ENCODE results near the gene BACH2. TPM values are rescaled to one million over a fixed set of nuclear protein-coding genes. Genes with fewer than 3 reads are reported as not detected.

Gene BACH2
- polyA plus RNA-seq, 2 of the 4 experiments (the other 2 are of a cell fraction): 0.01 to 0.36 TPM

DNA sequence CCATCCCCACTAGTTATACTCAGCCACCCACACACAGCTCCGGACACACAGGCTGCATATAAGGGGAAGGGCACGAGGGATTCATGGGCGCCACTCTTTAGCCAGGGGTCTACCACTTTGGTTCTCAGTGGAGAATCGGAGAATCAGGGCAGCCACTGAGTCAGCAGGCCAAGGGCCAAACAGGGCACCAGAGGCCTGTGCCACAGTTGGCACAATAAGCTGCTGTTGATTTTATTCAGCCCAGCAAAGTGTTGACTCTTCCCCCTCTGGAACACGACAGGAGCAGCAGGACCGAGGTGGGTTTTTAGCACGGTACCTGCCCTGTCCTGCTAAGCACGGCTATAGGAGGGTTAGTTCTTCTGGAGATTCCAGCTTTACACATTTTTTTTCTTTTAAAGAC is 354.0 kb downstream of the BACH2 start:
- POLR2A ChIA-PET: no interaction called here
- H3K9me3 ChIP-seq: peaks cover 6% of the 10 kb centered on the region; the same call in 1 of the 3 replicates
- CTCF ChIA-PET: interaction anchor here (0.6 to 6.6 kb wide), 3 partner anchors 156 to 538 kb away, joined by 3 to 62 read pairs (median 3); no protein-coding TSS in a partner anchor
- H3K4me2 ChIP-seq: no peak overlapping the region
- DNase-seq (ENCODE audit: low read depth in 1 of 2, low spot score in 1 of 2): no peak
- H3K4me1 ChIP-seq: no peaks in the 10 kb centered on the region; the same call in 2 of the 3 replicates
- no peak for FAIRE-seq
- ATAC-seq: no peak
- TF ChIP-seq JUNB (IDR thresholded peaks at IDR 0.05) (no peak), EHF (CRISPR knock-in tag; IDR thresholded peaks at IDR 0.05) (no peak), TP53 (CRISPR knock-in tag; IDR thresholded peaks at IDR 0.05) (no peak), HOXB5 (CRISPR knock-in tag; IDR thresholded peaks at IDR 0.05) (no peak), CEBPB (IDR thresholded peaks at IDR 0.05) (no peak)
- H3K4me3 ChIP-seq: no peak overlapping the region
- no peak overlapping the region; a peak in 1 of 6 replicates for H3K27ac ChIP-seq
- WGBS (ENCODE audit: missing lambda C conversion rate): 81% methylated on average over 8 of the region's 8 CpGs

DNA sequence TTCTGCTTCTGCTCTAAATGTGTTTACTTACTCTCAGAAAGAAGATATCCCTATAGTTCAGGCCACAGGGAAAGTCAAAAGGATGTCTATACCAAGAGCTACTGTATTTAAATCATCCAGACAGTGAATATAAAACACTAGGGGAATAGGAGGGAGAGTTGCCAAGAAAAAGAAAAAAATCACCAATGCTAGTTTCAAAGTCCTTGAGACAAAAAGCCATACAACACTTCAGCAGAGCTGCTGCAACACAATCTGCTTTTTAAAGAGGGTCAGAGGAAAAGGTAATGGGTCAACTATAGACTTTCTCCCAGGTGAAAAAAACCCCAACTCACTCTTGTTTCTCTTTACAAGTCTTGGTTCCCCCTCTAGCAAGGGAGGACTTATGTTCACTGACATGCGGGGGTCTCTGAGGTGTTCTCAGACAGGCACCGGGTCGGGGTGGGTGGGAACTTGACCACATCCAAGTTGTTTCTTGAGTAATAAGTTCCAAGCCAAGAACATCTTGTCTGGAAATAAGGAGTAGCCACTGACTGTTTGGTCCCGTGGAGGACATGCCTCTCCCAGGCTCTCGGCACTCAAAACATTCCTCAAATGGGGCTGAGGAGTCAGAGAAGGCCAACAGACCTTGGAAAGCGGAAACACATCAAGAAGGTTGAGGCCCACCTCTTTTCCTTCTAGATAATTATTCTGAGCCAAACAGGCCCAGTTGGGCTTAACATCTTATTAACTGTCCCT is 354.7 kb downstream of the BACH2 start:
- H3K4me2 ChIP-seq: no peak overlapping the region
- H3K4me1 ChIP-seq: no peaks in the 10 kb centered on the region; the same call in 2 of the 3 replicates
- H3K4me3 ChIP-seq: no peak overlapping the region
- FAIRE-seq: no peak
- ATAC-seq: no peak
- POLR2A ChIA-PET: no interaction called here
- TF ChIP-seq CHD4 (IDR thresholded peaks at IDR 0.05; ENCODE audit: borderline replicate concordance): no peak
- no peak for TF ChIP-seq JUNB (IDR thresholded peaks at IDR 0.05)
- no peak for TF ChIP-seq PHF8 (IDR thresholded peaks at IDR 0.05; ENCODE audit: borderline replicate concordance, low read depth)
- no peak for TF ChIP-seq CBX8 (IDR thresholded peaks at IDR 0.05)
- no peak for TF ChIP-seq ZFP36 (IDR thresholded peaks at IDR 0.05; ENCODE audit: borderline replicate concordance, partially characterized antibody)
- TF ChIP-seq HOXB13 (CRISPR knock-in tag; IDR thresholded peaks at IDR 0.05; ENCODE audit: low read depth): no peak
- TF ChIP-seq, protein P1, sequence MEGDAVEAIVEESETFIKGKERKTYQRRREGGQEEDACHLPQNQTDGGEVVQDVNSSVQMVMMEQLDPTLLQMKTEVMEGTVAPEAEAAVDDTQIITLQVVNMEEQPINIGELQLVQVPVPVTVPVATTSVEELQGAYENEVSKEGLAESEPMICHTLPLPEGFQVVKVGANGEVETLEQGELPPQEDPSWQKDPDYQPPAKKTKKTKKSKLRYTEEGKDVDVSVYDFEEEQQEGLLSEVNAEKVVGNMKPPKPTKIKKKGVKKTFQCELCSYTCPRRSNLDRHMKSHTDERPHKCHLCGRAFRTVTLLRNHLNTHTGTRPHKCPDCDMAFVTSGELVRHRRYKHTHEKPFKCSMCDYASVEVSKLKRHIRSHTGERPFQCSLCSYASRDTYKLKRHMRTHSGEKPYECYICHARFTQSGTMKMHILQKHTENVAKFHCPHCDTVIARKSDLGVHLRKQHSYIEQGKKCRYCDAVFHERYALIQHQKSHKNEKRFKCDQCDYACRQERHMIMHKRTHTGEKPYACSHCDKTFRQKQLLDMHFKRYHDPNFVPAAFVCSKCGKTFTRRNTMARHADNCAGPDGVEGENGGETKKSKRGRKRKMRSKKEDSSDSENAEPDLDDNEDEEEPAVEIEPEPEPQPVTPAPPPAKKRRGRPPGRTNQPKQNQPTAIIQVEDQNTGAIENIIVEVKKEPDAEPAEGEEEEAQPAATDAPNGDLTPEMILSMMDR (IDR thresholded peaks at IDR 0.05): no peak
- 74% methylated on average over 4 of the region's 6 CpGs for WGBS (ENCODE audit: missing lambda C conversion rate)
- peaks cover 6% of the 10 kb centered on the region; the same call in 1 of the 3 replicates for H3K9me3 ChIP-seq
- no peak for DNase-seq (ENCODE audit: low read depth in 1 of 2, low spot score in 1 of 2)
- H3K27ac ChIP-seq: no peak overlapping the region; a peak in 1 of 6 replicates
- CTCF ChIA-PET: interaction anchor here (1.7 to 6.6 kb wide), 7 partner anchors 11 to 549 kb away, joined by 3 to 62 read pairs (median 15); no protein-coding TSS in a partner anchor

DNA sequence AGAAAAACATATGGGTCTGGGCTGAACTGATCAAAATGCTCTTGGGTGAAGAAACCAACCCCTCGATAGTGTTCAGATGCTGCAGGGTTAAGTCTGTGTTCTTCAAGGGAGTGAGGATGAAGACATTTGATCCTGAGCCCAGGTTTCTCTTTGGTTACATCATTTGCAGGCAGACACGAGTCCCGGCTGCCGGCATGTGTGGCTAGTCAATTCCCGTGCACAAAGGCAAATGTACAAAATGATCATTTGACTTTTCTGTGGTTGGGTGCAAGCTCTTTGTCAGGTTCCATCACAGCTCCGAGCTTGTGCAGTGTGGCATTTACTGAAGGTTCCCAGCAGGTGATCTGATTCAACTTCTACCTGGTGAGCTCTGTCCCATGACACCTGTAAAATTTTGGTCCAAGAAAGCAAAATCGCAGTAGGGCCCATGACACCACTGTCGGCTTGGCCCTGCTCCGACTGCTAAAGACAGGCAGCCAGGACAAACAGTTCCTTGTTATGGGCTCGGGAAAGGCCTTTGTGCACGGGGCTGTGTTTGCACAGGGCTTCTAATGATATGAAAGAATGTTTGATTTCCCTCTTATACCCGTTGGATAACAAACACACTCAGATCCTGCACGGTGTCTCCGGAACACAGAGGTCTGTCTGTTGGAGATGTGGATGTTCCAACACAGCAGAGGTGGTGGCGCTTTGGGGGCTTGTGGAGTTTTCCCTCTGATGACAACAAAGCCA is 355.4 kb downstream of the BACH2 start:
- ChIA-PET POLR2A (interaction anchor here (1.1 kb wide), 1 partner anchor 538 kb away, joined by 8 read pairs; no protein-coding TSS in a partner anchor), CTCF (interaction anchor here (0.6 to 6.6 kb wide), 44 partner anchors 7 to 637 kb away, joined by 3 to 62 read pairs (median 4); no protein-coding TSS in a partner anchor)
- DNase-seq (ENCODE audit: low read depth in 1 of 2, low spot score in 1 of 2): no peak
- no peaks in the 10 kb centered on the region; the same call in 2 of the 3 replicates for H3K4me1 ChIP-seq
- WGBS (ENCODE audit: missing lambda C conversion rate): 44% methylated on average over 15 of the region's 15 CpGs
- H3K4me3 ChIP-seq: no peak overlapping the region
- TF ChIP-seq FOSB (CRISPR knock-in tag; IDR thresholded peaks at IDR 0.05): no peak
- no peak for TF ChIP-seq FOXS1 (CRISPR knock-in tag; IDR thresholded peaks at IDR 0.05)
- no peak for TF ChIP-seq CBX2 (IDR thresholded peaks at IDR 0.05; ENCODE audit: borderline replicate concordance, low read depth)
- TF ChIP-seq HDAC2 (IDR thresholded peaks at IDR 0.05): no peak
- TF ChIP-seq HOXB13 (CRISPR knock-in tag; IDR thresholded peaks at IDR 0.05; ENCODE audit: low read depth): no peak
- TF ChIP-seq NFE2L2 (conservative IDR thresholded peaks at IDR 0.05; ENCODE audit: low read length): no peak
- no peak for TF ChIP-seq SREBF2 (IDR thresholded peaks at IDR 0.05)
- TF ChIP-seq, protein P2, sequence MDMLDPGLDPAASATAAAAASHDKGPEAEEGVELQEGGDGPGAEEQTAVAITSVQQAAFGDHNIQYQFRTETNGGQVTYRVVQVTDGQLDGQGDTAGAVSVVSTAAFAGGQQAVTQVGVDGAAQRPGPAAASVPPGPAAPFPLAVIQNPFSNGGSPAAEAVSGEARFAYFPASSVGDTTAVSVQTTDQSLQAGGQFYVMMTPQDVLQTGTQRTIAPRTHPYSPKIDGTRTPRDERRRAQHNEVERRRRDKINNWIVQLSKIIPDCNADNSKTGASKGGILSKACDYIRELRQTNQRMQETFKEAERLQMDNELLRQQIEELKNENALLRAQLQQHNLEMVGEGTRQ (IDR thresholded peaks at IDR 0.05): no peak
- TF ChIP-seq HEYL (CRISPR knock-in tag; IDR thresholded peaks at IDR 0.05): no peak
- TF ChIP-seq, protein P3, sequence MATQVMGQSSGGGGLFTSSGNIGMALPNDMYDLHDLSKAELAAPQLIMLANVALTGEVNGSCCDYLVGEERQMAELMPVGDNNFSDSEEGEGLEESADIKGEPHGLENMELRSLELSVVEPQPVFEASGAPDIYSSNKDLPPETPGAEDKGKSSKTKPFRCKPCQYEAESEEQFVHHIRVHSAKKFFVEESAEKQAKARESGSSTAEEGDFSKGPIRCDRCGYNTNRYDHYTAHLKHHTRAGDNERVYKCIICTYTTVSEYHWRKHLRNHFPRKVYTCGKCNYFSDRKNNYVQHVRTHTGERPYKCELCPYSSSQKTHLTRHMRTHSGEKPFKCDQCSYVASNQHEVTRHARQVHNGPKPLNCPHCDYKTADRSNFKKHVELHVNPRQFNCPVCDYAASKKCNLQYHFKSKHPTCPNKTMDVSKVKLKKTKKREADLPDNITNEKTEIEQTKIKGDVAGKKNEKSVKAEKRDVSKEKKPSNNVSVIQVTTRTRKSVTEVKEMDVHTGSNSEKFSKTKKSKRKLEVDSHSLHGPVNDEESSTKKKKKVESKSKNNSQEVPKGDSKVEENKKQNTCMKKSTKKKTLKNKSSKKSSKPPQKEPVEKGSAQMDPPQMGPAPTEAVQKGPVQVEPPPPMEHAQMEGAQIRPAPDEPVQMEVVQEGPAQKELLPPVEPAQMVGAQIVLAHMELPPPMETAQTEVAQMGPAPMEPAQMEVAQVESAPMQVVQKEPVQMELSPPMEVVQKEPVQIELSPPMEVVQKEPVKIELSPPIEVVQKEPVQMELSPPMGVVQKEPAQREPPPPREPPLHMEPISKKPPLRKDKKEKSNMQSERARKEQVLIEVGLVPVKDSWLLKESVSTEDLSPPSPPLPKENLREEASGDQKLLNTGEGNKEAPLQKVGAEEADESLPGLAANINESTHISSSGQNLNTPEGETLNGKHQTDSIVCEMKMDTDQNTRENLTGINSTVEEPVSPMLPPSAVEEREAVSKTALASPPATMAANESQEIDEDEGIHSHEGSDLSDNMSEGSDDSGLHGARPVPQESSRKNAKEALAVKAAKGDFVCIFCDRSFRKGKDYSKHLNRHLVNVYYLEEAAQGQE (IDR thresholded peaks at IDR 0.05): no peak
- peak overlapping the region in 1 of 2 experiments; percentile 27; a peak in 1 of 6 replicates for H3K27ac ChIP-seq
- no peak overlapping the region for H3K4me2 ChIP-seq
- peaks cover 6% of the 10 kb centered on the region; the same call in 1 of the 3 replicates for H3K9me3 ChIP-seq
- no peak for FAIRE-seq
- no peak; a peak in 1 of 6 replicates for ATAC-seq
